Femur (tissue), 1 donor: ENCODE measurements around the gene FES.
"Not testable (repeated sequence)": the region's sequence is repeated elsewhere in the genome, so short reads cannot be mapped to it uniquely, and the experiment has no call there.

Source experiments
- DNase-seq: peaks from one replicate; pipeline ENCODE4 v3.0.0-alpha.2; 2017

Gene FES

DNA sequence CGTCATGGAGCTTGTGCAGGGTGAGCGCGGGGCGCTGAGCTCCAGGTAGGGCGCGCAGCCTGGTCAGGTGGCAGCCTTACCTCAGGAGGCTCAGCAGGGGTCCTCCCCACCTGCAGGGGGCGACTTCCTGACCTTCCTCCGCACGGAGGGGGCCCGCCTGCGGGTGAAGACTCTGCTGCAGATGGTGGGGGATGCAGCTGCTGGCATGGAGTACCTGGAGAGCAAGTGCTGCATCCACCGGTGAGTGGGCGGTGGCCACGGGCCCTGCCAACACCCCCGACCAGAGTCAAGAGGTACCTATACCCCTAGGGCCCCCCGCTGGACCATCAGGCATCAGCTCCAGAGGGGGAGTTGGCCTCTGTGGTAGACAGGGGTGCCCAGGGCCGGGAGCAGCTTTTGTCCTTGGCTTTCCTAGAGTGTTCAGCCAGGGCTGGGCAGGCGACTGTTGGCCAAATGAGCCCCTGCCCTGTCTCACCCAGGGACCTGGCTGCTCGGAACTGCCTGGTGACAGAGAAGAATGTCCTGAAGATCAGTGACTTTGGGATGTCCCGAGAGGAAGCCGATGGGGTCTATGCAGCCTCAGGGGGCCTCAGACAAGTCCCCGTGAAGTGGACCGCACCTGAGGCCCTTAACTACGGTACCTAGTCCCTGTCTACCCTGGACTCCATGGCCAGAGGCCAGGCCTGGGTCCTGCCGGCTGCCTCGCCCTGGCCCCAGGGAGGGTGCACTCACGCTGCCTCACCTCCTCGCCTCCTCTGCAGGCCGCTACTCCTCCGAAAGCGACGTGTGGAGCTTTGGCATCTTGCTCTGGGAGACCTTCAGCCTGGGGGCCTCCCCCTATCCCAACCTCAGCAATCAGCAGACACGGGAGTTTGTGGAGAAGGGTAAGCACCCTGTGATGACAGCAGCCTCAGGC lies 9.1 kb downstream of the FES start:
- no peak for DNase-seq

DNA sequence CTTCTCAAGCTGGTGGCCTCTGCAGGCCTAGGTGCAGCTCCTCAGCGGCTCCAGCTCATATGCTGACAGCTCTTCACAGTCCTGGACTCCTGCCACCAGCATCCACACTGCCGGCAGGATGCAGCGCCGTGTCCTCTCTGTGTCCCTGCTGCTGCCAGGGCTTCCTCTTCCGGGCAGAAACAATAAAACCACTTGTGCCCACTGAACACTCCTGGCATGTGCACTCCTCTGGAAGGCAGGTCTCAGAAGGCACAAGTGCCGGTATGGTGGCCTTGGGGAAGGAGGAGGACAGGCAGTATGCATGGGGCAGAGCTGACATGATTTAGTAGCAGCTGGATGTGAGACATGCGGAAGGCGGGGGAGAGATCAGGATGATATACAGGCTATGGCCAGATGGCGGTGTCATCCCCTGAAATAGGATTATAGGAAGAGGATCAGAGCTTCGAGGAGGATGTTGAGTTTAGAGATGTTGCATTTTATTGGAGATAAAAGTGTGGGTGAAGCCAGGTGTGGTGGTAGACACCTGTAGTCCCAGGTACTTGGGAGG lies 11.3 kb downstream of the FES start:
- DNase-seq: no peak

- DNase-seq: not testable (repeated sequence)
Measured at GRCh38 chr15:90897131-90897655, 12.9 kb downstream of the FES start.

- no peak for DNase-seq
Measured at GRCh38 chr15:90901175-90902039, 17.1 kb downstream of the FES start.

DNA sequence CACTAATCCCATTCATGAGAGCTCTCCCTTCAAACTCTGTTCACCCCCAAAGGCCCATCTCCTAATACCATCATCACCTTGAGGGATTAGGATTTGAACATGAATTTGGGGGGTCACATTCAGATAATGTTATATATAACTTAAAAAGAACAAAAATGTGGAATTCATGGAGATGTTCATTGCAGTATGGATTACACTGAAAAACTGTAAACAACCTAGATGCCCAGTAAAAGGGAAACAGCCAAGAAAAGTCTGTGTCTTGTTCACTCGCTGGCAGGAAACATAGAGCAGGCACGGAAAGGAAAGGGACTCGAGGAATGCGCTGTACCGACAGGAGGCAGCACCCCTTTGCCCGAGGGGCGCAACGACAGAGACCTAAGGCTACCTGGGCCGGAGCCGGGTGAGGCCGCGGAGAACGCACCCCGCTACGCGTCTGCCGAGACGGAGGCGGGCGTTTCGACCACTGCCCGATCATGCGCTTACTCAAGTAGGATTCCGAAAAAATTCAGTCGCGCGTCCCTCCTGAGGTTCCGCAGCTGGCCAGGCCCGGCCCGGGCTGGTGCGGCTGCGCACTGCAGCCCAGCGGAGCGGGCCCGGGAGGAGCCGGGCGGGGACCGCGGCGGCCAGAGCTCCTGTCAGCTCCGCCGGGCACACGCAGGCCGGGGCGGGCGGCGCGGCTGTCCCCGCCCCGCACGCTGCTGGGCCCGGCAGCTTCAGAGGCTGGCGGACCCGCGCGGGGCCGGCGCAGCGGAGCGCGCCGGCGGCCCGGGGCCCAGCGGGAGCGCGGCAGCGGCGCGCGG lies 17.9 kb downstream of the FES start:
- DNase-seq: peak; percentile 88

- peak; percentile 72 for DNase-seq
Measured at GRCh38 chr15:90902840-90903732, 18.8 kb downstream of the FES start, which contains the start of gene MAN2A2. MAN2A2 (plus strand) TSS chr15:90903302; CDS start chr15:90904208, 906 bp downstream.

DNA sequence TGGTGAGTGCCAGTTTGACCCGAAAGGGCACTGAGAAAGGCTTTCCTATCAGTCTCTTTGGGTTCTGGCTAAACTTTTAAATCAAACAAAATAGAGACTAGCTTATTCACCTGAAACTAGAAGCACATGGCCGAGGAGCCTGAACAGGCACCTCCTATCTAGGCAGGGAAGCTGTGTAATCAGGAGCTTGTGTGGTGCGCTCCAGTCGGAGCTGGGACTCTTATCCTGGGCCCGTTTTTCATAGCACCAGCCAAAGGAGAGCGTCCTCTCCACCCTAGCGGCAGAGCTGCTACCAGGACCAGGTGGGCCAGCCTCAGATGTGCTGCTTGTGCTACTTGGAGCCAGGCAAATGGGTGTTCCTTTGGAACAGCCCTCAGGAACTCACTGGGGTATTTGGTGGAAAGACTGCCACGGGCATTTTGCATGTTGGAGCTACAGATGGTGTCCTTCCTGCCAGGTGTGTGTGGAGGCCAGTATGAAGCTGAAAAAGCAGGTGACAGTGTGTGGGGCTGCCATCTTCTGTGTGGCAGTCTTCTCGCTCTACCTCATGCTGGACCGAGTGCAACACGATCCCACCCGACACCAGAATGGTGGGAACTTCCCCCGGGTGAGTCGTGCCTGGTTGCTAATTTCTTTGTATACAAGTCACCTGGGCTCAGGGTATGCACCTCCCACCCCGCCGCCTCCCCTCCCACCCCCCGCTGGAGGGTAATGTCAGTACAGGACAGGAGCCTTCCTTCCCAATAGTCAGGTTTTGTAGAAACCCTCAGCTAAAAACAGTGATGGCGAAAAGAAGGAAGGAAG lies 19.6 kb downstream of the FES start:
- no peak for DNase-seq

GRCh38 chr15:90904746-90905145 lies 20.4 kb downstream of the FES start:
- DNase-seq: no peak

GRCh38 chr15:90905306-90906180 lies 21.2 kb downstream of the FES start:
- DNase-seq: no peak

DNA sequence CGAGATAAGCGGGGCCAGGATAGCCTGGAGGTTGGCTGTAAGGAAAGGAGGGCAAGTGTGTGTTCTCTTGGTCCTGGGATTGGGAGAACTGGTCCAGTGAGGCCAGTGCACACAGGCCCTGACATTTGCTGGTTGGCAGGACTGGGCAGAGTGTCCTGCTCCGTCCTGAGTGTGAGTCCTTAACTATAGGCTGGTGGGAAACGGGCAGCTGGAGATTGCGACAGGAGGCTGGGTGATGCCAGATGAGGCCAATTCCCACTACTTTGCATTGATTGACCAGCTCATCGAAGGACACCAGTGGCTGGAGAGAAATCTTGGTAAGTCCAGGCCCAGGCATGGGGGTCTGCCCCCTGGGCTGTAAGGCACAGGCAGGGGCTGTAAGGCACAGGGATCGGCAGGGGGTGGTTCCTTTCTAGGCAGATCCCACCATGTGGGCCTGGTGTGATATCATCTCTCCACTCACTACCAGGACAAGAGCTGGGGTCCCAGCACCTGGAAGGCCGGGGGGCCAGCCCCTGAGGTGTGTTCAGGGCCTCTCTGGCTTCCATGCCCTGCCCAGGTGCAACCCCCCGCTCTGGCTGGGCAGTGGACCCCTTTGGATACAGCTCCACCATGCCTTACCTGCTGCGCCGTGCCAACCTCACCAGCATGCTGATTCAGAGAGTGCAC lies 22.0 kb downstream of the FES start:
- DNase-seq: no peak

GRCh38 chr15:90907051-90907660 lies 22.9 kb downstream of the FES start:
- no peak for DNase-seq

GRCh38 chr15:90907838-90908507 lies 23.7 kb downstream of the FES start:
- no peak for DNase-seq

- not testable (repeated sequence) for DNase-seq
Measured at GRCh38 chr15:90909449-90909848, 25.1 kb downstream of the FES start.

GRCh38 chr15:90909976-90910375 lies 25.7 kb downstream of the FES start:
- DNase-seq: no peak

- DNase-seq: no peak
Measured at GRCh38 chr15:90910441-90911301, 26.4 kb downstream of the FES start.

- no peak for DNase-seq
Measured at GRCh38 chr15:90911302-90911623, 27.0 kb downstream of the FES start.
